GM19035 (cell line): ENCODE results near the gene OSBPL2.

ENCODE experiments used
- ATAC-seq: cut with Tn5 transposase; IDR thresholded peaks from one replicate; pipeline ENCODE4 v1.9.1; 2021; ENCODE audit not compliant: unreplicated experiment

OSBPL2 gene

DNA sequence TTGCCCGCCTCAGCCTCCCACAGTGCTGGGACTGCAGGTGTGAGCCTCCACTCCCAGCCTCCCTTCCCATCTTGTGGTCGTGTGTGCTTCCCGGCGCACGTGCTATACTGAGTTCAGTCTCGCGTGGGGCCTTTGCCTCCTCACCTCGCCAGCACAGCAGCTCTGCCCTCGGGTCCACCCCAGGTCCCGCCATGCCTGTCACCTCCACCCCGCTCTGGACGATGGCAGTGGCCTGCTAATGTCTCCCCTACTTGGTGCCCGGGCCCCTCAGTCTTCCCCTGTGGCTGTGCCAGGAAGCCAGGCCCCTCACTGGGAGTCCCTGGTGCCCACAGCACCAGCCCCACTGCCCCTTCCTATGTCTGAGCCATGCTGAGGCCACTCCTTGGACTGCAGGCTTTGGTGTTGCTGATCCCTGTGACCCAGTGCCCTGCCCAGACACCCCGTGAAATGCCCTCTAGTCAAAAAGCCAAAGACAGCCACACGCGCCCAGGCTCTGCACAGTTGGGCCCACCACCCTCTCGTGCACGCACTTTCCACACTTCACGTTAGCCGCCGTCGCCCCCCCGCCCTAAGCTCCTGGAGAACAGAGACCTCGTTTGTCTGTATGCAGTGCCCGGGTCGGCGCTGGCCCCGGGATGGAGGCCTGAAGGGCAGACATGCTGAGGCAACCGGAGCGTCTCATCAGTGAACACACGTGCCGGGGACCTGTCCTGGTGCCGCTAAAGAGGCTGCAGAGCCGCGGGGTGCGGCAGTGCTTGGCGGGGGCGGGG is 32.5 kb upstream of the OSBPL2 start:
- ATAC-seq = no peak

DNA sequence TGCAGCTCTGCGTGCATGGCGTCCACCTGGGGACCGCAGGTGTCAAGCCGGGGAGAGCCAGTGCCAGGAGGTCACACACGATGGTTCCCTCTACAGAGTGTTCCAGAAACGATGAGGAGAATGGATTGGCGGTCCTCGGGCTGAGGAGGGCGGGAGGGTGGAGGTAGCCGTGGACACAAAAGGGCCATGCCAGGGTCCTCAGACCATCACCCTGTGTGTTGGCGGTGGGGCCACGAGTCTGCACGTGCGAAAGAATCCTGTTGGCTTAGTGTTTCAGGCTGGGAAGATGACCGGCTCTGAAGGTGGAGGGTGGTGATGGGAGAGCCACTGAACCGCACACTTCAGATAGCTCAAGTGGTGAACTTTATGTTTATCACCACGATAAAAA is 31.9 kb upstream of the OSBPL2 start:
- no peak for ATAC-seq

- ATAC-seq = no peak
These were observed 30.1 kb upstream of the OSBPL2 start for GRCh38 chr20:62208061-62208794.

DNA sequence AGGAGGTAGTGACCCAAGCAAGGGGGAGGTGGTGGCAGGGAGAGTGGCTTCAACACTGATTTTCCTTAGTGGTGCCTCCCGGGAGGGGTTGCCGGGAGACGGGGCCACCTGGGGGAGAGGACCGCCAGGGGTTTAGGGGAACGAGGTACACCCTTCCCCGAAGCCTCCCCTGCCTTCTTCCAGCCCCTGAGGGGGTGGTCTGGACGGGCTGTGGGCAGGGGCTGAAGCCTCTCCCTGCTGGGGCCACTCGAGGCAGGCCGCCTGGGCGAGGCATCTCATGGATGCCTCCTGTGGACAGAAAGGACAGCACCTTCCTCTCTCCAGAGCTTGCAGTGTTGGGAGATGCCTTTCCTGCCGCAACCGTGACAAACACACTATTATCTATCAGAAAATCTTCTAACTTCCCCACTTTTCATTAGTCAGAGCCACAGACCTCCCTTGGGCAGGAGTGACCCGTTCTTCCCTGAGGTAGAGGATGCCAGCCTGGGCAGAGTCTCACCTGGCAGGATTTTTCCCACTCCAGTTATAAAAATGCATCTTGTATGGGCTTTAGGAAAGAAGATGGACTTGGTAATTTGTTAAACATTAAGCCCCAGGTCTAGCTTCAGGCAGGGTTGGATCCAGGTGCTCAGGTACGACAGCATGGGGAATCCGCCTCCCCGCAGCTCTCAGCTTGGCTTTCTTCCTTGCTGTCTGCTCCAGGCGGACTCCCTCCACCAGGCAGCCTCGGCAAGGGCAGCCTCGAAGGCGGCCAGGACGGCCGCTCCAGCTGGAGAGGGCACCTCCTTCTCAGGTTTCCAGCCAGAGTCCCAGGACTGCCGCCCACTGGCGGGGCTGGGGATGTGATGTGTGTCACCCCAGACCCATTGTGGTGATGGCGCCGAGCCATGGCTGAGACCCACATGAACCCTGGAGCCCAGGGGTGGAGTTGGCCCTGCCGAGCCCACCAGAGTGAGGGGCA is 29.2 kb upstream of the OSBPL2 start:
- ATAC-seq = no peak

DNA sequence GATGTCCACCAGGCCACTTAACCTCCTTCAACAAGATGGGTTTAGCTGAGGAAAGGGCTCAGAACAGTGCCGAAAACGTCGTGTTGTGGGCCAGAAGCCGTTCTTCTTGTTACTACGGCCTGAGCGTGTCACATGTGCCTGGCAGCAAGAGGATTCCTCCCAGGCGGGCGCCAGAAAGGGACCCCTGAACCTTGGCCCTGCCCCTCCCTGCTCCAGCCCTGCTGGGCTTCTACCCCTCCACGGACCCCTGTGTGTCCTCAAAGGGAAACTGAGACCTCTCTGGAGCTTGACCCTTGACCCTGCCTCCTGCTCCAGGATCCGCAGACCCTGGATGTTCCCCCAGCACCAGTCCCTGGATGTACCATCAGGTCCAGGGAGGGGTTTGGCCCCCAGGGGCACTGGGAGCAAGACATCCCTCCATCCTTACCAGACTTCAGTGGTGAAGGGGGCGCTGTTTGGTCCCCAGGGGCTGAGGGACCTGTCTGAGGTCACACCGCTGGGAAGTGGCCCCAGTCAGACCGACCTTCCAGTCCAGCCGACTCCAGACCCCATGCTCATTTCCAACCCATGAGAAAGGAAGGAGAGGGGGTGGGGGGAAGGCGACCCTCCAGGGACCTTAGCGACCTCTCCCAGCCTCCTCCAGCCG is 28.3 kb upstream of the OSBPL2 start:
- no peak for ATAC-seq

GRCh38 chr20:62210496-62210855 is 27.8 kb upstream of the OSBPL2 start:
- ATAC-seq = no peak

GRCh38 chr20:62211216-62211615 is 27.1 kb upstream of the OSBPL2 start:
- no peak for ATAC-seq

GRCh38 chr20:62211769-62212288 is 26.5 kb upstream of the OSBPL2 start:
- no peak for ATAC-seq

GRCh38 chr20:62212299-62212698 is 26.0 kb upstream of the OSBPL2 start:
- ATAC-seq = no peak

GRCh38 chr20:62214067-62214466 is 24.3 kb upstream of the OSBPL2 start:
- ATAC-seq = no peak

GRCh38 chr20:62215020-62215990 is 23.0 kb upstream of the OSBPL2 start:
- ATAC-seq = no peak

DNA sequence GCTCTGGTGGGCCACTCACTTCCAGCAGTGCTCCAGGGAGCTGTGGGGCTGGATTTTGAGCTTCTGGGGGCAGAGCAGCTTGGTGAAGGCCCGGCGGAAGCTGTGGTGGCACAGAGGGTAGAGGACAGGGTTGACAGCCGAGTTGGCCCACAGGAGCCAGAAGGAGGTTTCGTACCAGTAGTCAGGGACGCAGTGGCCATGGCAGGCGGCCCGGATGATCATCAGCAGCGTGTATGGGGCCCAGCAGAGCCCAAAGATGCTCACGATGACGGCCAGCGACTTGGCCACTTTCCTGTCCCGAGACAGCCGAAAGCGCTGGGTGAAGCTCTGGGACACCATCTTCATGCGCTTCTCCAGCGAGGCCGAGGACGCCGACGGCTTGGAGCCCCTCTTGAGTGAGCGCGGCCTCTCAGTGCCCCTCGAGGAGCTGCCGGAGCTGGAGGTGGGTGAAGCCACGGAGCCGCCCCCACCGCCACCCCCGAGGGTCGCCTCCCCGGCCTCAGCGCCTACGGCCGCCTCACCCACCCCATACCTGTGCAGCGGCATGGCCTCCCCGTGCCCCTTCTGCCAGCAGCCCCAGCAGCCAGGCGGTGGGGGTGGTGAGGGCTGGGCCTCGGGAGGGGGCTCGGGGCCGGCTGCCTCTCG is 22.2 kb upstream of the OSBPL2 start:
- no peak for ATAC-seq

DNA sequence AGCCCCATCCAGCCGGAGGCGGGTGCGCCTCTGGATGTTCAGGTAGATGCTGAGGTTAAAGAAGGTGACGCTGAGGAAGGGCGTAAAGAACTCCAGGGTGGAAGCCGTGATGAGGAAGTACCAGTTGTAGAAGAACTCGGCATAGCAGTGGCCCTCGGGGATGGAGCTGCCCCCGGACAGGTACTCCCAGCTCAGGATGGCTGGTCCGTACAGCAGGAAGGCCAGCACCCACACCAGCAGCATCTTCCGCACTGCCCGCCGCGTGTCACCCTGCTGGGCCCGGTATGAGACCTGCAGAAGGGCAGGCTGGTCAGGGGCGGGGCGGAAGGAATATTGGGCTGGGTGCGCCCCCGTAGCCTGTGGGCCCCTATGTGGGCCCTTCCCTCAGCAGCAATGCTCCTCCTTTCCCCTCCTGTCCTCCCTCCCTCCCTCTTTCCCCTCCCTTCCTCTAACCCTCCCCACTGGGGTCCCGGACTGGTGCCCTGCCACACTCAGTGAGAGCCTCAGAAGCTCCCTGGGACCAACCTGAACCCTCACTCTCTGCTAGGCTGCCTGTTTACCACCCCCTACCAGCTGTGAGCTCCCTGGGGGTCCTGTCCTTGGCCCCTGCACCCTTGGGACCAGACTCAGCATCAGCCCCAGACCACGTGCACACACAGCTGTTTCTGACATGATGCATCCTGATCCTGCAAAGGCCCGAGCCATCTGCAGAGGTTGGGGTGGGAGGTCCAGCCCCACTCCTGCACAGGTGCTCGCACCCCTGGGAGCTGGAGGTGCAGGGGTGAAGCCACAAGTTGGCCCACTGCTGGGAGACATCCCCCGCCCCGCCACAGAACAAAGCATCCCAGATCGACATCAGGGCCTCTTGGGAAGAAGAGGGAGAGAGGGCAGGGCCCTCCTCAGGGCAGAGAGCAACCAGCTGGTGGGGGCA is 21.4 kb upstream of the OSBPL2 start:
- no peak for ATAC-seq

- ATAC-seq = no peak
These were observed 20.2 kb upstream of the OSBPL2 start for GRCh38 chr20:62217913-62218773.

DNA sequence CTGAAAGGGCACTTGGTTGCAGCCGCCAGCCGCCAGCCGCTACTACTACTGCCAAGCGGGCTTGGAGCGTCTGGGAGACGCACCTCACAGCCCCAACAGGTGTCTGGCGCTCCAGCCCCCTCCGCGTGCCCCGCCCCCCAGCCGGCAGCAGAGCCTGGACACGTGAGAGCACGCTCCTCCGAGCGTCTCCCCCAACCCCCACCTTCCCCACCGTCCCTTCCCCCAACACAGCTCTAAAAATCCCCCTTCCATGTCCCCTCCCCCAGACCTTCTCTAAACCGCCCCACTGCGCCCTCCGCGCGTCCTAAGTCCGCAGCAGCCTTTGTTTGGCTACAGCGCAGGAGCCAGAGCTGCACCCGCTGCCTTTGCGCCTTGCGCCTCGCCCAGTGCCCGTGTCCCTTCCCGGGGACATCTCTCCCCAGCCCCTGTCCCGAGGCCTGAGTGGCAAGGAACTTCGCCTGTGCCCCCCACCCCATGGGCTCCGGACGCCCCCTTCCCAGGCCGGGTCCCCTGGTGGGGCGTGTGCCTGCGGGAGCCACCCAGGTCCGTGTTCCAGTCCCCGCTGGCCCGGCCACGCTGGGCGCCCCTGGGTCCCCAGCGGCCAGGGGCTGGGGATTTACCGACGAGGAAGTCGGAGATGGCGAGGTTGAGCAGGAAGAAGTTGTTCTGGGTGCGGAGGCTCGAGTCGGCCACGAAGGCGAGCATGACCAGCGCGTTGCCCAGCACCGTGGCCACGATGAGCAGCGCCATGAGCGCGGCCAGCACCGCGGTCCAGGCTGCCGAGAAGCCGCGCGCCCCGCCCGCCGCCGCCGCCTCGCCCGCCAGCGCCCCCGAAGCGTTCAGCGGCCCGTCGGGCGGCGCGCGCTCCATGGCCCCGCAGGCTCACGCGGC is 19.0 kb upstream of the OSBPL2 start:
- no peak for ATAC-seq
